Measurements from ENCODE around the gene RNF144A.

RNF144A gene

GRCh38 chr2:6908291-6908690 is 8.9 kb upstream of the RNF144A start:
- no peak for DNase-seq (ENCODE audit: low read depth in 3 of 3)

GRCh38 chr2:6909431-6910385 is 7.5 kb upstream of the RNF144A start:
- no peak for DNase-seq (ENCODE audit: low read depth in 3 of 3)

GRCh38 chr2:6911721-6912120 is 5.5 kb upstream of the RNF144A start:
- DNase-seq (ENCODE audit: low read depth in 3 of 3), result no peak

- DNase-seq (ENCODE audit: low read depth in 3 of 3), result peak in 1 of 3 donors; percentile 52
Measured at GRCh38 chr2:6913415-6914157, 3.6 kb upstream of the RNF144A start.

- no peak for DNase-seq (ENCODE audit: low read depth in 3 of 3)
Measured at GRCh38 chr2:6914828-6915227, 2.4 kb upstream of the RNF144A start.

GRCh38 chr2:6915399-6915798 is 1.8 kb upstream of the RNF144A start:
- DNase-seq (ENCODE audit: low read depth in 3 of 3), result no peak

GRCh38 chr2:6916224-6916623 is 988 bp upstream of the RNF144A start:
- no peak for DNase-seq (ENCODE audit: low read depth in 3 of 3)

- DNase-seq (ENCODE audit: low read depth in 3 of 3), result no peak
Measured at GRCh38 chr2:6916736-6917070, 509 bp upstream of the RNF144A start.

GRCh38 chr2:6917761-6918421 is 679 bp downstream of the RNF144A start:
- no peak for DNase-seq (ENCODE audit: low read depth in 3 of 3)

- DNase-seq (ENCODE audit: low read depth in 3 of 3), result no peak
Measured at GRCh38 chr2:6919901-6920742, 2.9 kb downstream of the RNF144A start.

GRCh38 chr2:6920743-6921064 is 3.5 kb downstream of the RNF144A start:
- no peak for DNase-seq (ENCODE audit: low read depth in 3 of 3)

GRCh38 chr2:6921321-6921922 is 4.2 kb downstream of the RNF144A start:
- no peak for DNase-seq (ENCODE audit: low read depth in 3 of 3)

- DNase-seq (ENCODE audit: low read depth in 3 of 3), result no peak
Measured at GRCh38 chr2:6922201-6922656, 5.0 kb downstream of the RNF144A start.

GRCh38 chr2:6923319-6923718 is 6.1 kb downstream of the RNF144A start:
- DNase-seq (ENCODE audit: low read depth in 3 of 3), result no peak

- DNase-seq (ENCODE audit: low read depth in 3 of 3), result no peak
Measured at GRCh38 chr2:6924101-6924923, 7.1 kb downstream of the RNF144A start.

- DNase-seq (ENCODE audit: low read depth in 3 of 3), result no peak
Measured at GRCh38 chr2:6924924-6925409, 7.8 kb downstream of the RNF144A start.

- DNase-seq (ENCODE audit: low read depth in 3 of 3), result no peak
Measured at GRCh38 chr2:6926071-6926732, 9.0 kb downstream of the RNF144A start.

GRCh38 chr2:6927186-6927585 is 10.0 kb downstream of the RNF144A start:
- DNase-seq (ENCODE audit: low read depth in 3 of 3), result no peak

- no peak for DNase-seq (ENCODE audit: low read depth in 3 of 3)
Measured at GRCh38 chr2:6927753-6928152, 10.5 kb downstream of the RNF144A start.

GRCh38 chr2:6928452-6928851 is 11.2 kb downstream of the RNF144A start:
- DNase-seq (ENCODE audit: low read depth in 3 of 3), result no peak

Data from stimulated activated CD4-positive, alpha-beta T cell treated with anti-CD3 and anti-CD28 coated beads, TNF-alpha, amount 100 ng/mL, for 48 hours (primary cell).